ENCODE measurements around the gene C3orf33.

The C3orf33 gene

GRCh38 chr3:155738580-155739076, 67.5 kb downstream of the C3orf33 start:
- Histone ChIP-seq H3K9me3 (ENCODE audit: control insufficient read depth in 1 of 2, low read length in 2 of 2) (no peaks in the 10 kb centered on the region), H3K27ac (ENCODE audit: low read length) (no peak overlapping the region), H3K27me3 (ENCODE audit: low read depth, low read length) (no peaks in the 10 kb centered on the region), H3K4me3 (ENCODE audit: low read depth in 1 of 2, low read length in 2 of 2) (no peak overlapping the region), H3K36me3 (ENCODE audit: control insufficient read depth in 1 of 2, insufficient read depth in 2 of 2, low read length in 2 of 2) (no peaks in the 10 kb centered on the region), H3K4me1 (ENCODE audit: control insufficient read depth in 1 of 2, insufficient read depth in 2 of 2, low read length in 2 of 2) (no peaks in the 10 kb centered on the region)

GRCh38 chr3:155737844-155738460, 68.1 kb downstream of the C3orf33 start:
- no peaks in the 10 kb centered on the region for H3K4me1 ChIP-seq (ENCODE audit: control insufficient read depth in 1 of 2, insufficient read depth in 2 of 2, low read length in 2 of 2)
- no peaks in the 10 kb centered on the region for H3K36me3 ChIP-seq (ENCODE audit: control insufficient read depth in 1 of 2, insufficient read depth in 2 of 2, low read length in 2 of 2)
- H3K27me3 ChIP-seq (ENCODE audit: low read depth, low read length): no peaks in the 10 kb centered on the region
- H3K27ac ChIP-seq (ENCODE audit: low read length): peak overlapping the region; percentile 7
- peak overlapping the region in 1 of 2 donors; percentile 17 for H3K4me3 ChIP-seq (ENCODE audit: low read depth in 1 of 2, low read length in 2 of 2)
- H3K9me3 ChIP-seq (ENCODE audit: control insufficient read depth in 1 of 2, low read length in 2 of 2): no peaks in the 10 kb centered on the region

GRCh38 chr3:155736381-155736780, 69.7 kb downstream of the C3orf33 start:
- H3K4me3 ChIP-seq (ENCODE audit: low read depth in 1 of 2, low read length in 2 of 2): no peak overlapping the region
- H3K36me3 ChIP-seq (ENCODE audit: control insufficient read depth in 1 of 2, insufficient read depth in 2 of 2, low read length in 2 of 2): no peaks in the 10 kb centered on the region
- no peaks in the 10 kb centered on the region for H3K27me3 ChIP-seq (ENCODE audit: low read depth, low read length)
- H3K27ac ChIP-seq (ENCODE audit: low read length): no peak overlapping the region
- H3K9me3 ChIP-seq (ENCODE audit: control insufficient read depth in 1 of 2, low read length in 2 of 2): no peaks in the 10 kb centered on the region
- no peaks in the 10 kb centered on the region for H3K4me1 ChIP-seq (ENCODE audit: control insufficient read depth in 1 of 2, insufficient read depth in 2 of 2, low read length in 2 of 2)

GRCh38 chr3:155730843-155731242, 75.2 kb downstream of the C3orf33 start:
- Histone ChIP-seq H3K27me3 (ENCODE audit: low read depth, low read length) (no peaks in the 10 kb centered on the region), H3K36me3 (ENCODE audit: control insufficient read depth in 1 of 2, insufficient read depth in 2 of 2, low read length in 2 of 2) (no peaks in the 10 kb centered on the region), H3K4me3 (ENCODE audit: low read depth in 1 of 2, low read length in 2 of 2) (no peak overlapping the region), H3K27ac (ENCODE audit: low read length) (no peak overlapping the region), H3K4me1 (ENCODE audit: control insufficient read depth in 1 of 2, insufficient read depth in 2 of 2, low read length in 2 of 2) (no peaks in the 10 kb centered on the region), H3K9me3 (ENCODE audit: control insufficient read depth in 1 of 2, low read length in 2 of 2) (no peaks in the 10 kb centered on the region)

GRCh38 chr3:155727836-155728235, 78.2 kb downstream of the C3orf33 start:
- Histone ChIP-seq H3K4me1 (ENCODE audit: control insufficient read depth in 1 of 2, insufficient read depth in 2 of 2, low read length in 2 of 2) (no peaks in the 10 kb centered on the region), H3K27me3 (ENCODE audit: low read depth, low read length) (no peaks in the 10 kb centered on the region), H3K36me3 (ENCODE audit: control insufficient read depth in 1 of 2, insufficient read depth in 2 of 2, low read length in 2 of 2) (no peaks in the 10 kb centered on the region), H3K9me3 (ENCODE audit: control insufficient read depth in 1 of 2, low read length in 2 of 2) (no peaks in the 10 kb centered on the region), H3K27ac (ENCODE audit: low read length) (no peak overlapping the region), H3K4me3 (ENCODE audit: low read depth in 1 of 2, low read length in 2 of 2) (no peak overlapping the region)

- Histone ChIP-seq H3K27ac (ENCODE audit: low read length) (no peak overlapping the region), H3K36me3 (ENCODE audit: control insufficient read depth in 1 of 2, insufficient read depth in 2 of 2, low read length in 2 of 2) (no peaks in the 10 kb centered on the region), H3K27me3 (ENCODE audit: low read depth, low read length) (no peaks in the 10 kb centered on the region), H3K4me1 (ENCODE audit: control insufficient read depth in 1 of 2, insufficient read depth in 2 of 2, low read length in 2 of 2) (no peaks in the 10 kb centered on the region), H3K9me3 (ENCODE audit: control insufficient read depth in 1 of 2, low read length in 2 of 2) (peaks cover 0 to 12% of the 10 kb centered on the region in 2 donors), H3K4me3 (ENCODE audit: low read depth in 1 of 2, low read length in 2 of 2) (no peak overlapping the region)
Measured at GRCh38 chr3:155714295-155714718, 91.8 kb downstream of the C3orf33 start.

Measured in muscle layer of duodenum (tissue), 2 donors.